T follicular helper cell (primary cell): Measurements from ENCODE around the gene PELI2.
"Not testable (repeated sequence)": the region's sequence is repeated elsewhere in the genome, so short reads cannot be mapped to it uniquely, and the experiment has no call there.

Experiments
- DNase-seq: peaks from one replicate; pipeline ENCODE4 v3.0.0-alpha.2; 2020; ENCODE audit warnings: low read depth

The PELI2 gene

GRCh38 chr14:56143025-56143424, 24.8 kb downstream of the PELI2 start:
- DNase-seq = no peak

DNA sequence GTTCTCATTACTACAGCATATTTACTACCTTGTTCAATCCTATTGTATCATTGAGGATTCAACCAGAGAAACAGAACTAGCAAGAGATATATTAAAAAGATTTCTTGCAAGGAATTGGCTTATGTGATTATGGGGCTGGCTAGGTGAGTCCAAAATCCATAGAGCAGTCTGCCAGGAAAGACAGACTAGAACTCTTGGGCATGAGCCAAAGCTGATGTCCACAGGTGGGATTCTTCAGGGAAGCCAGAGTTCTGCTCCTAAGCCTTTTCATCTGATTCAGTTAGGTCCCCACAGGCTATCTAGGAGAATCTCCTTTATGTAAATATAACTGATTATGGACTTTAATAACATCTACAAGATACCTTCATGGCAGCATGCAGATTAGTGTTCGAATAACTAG, 26.0 kb downstream of the PELI2 start:
- no peak for DNase-seq

DNA sequence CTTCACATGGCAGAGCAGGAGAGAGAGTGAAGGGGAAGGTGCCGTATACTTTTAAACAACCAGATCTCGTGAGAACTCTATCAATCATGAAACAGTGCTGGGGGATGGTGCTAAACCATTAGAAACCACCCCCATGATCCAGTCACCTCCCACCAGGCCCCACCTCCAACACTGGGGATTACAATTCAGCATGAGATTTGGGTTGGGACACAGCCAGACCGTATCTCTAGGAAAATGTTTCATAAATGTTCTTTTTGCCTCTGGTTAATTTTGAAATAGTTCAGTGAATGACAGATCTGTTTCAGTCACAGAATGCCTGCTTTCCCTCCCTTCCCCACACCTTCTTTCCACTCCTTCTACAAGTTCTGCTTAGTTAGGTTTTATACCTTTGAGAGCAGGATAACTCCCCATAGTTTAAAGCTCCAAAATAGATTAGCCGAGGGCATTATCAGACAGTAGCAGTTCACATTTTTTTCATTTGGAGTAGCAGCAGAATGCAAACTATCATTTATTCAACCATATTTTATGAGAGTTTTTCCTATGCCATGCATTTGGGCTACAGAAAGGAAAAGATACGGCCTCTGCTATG, 27.1 kb downstream of the PELI2 start:
- DNase-seq = no peak

GRCh38 chr14:56145965-56146364, 27.8 kb downstream of the PELI2 start:
- no peak for DNase-seq

DNA sequence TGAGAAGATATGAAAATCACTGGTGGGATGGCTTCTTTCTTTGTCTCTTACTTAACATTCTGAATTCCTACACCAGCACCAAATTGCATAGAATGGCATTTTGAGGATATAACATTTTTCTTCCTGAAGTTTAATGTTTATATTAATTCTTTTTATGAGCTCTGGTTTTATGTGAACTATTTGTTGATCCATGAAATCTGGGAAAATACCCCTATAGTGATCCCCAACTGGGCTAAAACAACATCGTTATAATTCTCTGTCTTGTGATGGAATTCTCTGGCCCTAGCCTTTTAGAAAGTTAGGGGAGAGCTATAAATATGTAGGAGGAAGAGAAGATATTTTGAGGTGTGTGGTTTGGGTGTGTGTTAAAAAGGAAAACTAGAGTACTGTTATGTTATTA, 29.2 kb downstream of the PELI2 start:
- DNase-seq = no peak

DNA sequence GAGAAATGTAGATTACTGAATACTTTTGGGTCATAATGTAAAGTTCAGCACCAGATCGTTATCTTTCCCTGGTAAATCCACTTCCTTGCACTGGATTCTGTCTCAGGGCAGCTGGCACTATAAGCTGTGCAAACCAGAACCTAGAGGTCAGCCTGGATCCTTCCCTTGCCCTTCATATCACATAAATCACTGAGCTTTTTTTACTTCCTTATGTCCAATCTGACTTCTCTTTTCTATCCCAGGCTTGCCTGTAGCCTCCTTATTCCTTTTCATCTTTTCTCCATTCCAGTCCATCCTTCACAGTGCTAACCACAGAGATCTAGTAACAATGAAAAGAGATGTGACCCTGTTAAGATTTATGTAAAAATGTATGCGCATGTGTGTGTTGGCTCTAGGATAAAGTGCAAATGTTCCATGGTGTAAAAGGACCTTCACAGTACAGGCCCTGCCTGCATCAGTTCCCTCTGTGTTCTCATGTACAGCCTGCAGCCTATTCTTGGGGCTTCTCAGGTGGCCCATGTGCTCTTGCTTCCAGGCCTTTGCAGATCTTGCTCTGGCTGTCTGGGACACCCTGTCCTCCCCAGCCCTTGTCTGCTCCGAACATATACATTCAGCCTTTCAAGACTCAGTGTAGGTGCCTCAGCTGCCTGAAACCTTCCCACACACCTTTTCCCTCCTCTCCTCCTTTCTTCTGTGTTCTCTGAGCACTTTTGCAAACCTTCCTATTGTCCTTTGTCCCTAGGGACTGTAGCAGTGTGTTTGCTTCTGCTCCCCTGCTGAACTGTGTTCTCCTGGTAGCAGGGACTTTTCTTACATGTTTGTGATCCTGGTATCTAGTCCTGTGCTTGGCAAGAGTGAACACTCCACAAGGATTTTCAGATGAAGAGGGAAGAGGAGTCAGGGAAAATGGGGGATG, 30.0 kb downstream of the PELI2 start:
- no peak for DNase-seq

DNA sequence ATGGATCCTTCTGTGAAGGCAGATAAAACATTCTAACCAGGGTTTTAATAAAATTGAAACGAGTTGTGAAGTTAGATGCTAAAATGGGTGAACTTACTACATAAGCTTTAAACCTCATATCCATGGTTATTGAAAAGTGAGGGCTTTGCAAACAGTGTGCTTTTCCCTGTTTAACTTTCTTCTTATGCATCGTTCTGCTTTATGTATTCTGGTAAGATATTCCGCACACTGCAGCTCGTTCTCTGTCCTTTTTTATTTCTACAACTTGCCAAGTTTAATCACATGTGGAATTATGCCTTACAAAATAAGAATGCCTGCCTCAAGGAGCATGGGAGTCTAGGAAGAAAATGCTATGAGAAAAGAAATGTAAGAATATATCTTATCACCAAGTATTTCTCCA, 30.9 kb downstream of the PELI2 start:
- no peak for DNase-seq

DNA sequence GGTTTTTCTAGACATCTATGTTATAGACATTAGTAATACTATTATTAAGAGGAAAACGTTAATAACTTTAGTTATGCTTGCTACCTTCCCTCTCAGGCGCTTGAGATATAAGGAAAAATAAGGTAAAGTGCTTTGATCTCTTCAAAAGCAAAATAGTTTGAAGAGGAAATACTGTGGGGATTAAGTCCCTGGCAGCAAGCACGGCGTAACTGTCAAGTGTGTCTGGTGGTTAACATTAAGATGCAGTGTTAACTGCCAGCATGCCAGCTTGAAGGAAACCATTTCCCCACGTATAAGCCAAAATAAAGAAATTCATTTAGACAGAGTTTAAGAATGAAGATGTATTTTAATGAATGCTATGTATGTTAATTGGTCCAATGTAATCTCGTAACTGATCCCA, 31.8 kb downstream of the PELI2 start:
- no peak for DNase-seq

GRCh38 chr14:56150645-56151345, 32.6 kb downstream of the PELI2 start:
- DNase-seq = no peak

DNA sequence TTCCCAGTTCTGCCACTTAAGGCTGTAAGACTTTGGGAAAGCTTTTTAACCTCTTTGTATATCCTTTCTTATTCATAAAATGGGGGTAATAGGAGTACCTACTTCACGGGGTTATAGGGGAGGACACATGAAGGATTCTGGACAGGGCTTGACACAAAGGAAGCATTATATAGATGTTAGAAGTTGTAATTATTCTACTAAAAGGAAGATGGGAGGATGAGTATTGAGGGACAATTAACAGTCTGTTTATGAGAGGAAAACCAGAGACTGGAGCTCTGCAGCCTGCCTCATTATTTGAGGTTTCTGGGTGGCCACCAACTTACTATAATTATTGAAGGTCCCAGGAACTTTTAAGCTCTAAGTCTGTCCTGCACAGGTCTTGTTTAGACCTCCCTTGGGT, 34.0 kb downstream of the PELI2 start:
- DNase-seq = no peak

GRCh38 chr14:56153267-56153666, 35.1 kb downstream of the PELI2 start:
- no peak for DNase-seq

DNA sequence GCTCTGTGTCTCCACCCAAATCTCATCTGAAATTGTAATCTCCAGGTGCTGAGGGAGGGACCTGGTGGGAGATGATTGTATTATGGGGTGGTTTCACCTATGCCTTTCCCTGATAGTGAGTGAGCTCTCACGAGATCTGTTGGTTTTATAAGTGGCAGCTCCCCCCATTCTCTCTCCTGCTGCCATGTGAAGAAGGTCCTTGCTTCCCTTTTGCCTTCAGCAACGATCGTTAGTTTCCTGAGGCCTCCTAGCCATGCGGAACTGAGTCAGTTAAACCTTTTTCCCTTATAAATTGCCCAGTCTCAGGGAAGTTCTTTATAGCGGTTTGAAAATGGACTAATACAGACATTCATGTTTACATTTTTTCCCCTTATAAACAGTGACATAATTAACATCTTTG, 36.1 kb downstream of the PELI2 start:
- no peak for DNase-seq

- no peak for DNase-seq
These were observed 37.9 kb downstream of the PELI2 start for GRCh38 chr14:56156096-56156495.

- no peak for DNase-seq
These were observed 40.9 kb downstream of the PELI2 start for GRCh38 chr14:56159066-56159465.

DNA sequence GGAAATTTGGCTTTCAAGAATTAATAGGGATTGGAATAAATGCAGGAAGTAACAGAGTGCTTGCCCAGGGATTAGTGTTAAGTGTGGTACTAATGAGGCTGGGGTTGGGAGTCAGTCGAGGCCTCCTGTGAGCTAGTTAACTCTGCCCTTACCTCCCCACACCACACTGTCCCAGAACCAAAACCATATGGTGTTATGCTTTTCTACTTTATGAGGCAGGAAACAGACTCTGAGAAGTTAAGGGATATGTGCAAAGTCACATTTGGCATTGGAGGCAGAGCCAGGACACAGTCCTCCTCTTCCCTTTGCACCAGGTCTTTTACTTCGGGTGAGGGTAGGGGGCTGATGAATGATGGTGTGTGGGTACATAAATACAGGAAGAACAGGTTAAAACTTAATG, 41.9 kb downstream of the PELI2 start:
- no peak for DNase-seq

GRCh38 chr14:56161658-56162057, 43.4 kb downstream of the PELI2 start:
- DNase-seq = no peak

DNA sequence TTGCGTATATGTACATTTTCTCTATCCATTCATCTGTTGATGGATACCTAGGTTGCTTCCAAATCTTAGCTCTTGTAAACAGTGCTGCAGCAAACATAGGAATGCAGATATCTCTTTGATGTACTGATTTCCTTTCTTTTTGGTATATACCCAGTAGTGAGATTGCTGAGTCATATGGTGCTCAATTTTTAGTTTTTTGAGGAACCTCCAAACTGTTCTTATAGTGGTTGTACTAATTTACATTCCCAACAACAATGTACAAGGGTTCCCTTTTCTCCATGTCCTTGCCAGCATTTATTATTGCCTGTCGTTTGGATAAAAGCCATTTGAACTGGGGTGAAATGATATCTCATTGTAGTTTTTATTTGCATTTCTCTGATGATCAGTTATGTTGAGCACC, 44.3 kb downstream of the PELI2 start:
- no peak for DNase-seq

DNA sequence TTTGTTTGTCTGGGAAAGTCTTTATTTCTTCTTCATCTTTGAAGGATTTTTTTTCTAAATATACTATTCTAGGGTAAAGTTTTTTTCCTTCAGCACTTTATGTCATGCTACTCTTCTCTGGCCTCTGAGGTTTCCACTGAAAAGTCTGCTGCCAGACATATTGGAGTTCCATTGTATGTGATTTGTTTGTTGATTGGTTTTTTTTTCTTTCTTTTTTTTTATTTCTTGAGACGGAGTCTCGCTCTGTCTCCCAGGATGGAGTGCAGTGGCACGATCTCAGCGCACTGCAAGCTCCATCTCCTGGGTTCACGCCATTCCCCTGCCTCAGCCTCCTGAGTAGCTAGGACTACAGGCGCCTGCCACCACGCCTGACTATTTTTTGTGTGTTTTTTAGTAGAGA, 48.4 kb downstream of the PELI2 start:
- DNase-seq = not testable (repeated sequence)

- no peak for DNase-seq
These were observed 49.9 kb downstream of the PELI2 start for GRCh38 chr14:56168007-56168616.

- DNase-seq = no peak
These were observed 51.8 kb downstream of the PELI2 start for GRCh38 chr14:56170028-56170427.

- no peak for DNase-seq
These were observed 52.7 kb downstream of the PELI2 start for GRCh38 chr14:56170877-56171422.

DNA sequence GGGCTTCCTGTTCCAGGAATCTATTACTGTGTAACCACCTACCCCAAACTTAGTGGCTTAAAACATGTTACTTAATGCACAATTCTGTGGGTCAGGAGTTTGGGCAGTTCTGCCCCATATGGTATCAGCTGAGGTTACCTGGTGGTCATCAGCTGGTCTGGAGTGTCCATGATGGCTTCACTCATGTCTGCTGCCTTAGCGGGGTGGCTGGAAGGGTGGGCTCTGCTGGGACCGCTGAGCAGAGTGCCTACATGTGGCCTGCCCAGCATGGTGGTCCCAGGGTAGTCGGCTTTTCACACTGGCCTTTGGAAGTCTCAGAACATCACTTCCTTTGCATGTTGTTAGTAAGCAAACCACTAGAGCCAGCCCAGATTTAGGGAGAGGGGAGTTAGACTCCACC, 53.9 kb downstream of the PELI2 start:
- no peak for DNase-seq
